ENCODE measurements around the gene TBL1XR1. TPM values are rescaled to one million over a fixed set of nuclear protein-coding genes. Genes with fewer than 3 reads are reported as not detected.
"Not testable (repeated sequence)": the region's sequence is repeated elsewhere in the genome, so short reads cannot be mapped to it uniquely, and the experiment has no call there.

Gene TBL1XR1
- total RNA-seq, 2 donors from 2014 or later = 119 to 162 TPM

DNA sequence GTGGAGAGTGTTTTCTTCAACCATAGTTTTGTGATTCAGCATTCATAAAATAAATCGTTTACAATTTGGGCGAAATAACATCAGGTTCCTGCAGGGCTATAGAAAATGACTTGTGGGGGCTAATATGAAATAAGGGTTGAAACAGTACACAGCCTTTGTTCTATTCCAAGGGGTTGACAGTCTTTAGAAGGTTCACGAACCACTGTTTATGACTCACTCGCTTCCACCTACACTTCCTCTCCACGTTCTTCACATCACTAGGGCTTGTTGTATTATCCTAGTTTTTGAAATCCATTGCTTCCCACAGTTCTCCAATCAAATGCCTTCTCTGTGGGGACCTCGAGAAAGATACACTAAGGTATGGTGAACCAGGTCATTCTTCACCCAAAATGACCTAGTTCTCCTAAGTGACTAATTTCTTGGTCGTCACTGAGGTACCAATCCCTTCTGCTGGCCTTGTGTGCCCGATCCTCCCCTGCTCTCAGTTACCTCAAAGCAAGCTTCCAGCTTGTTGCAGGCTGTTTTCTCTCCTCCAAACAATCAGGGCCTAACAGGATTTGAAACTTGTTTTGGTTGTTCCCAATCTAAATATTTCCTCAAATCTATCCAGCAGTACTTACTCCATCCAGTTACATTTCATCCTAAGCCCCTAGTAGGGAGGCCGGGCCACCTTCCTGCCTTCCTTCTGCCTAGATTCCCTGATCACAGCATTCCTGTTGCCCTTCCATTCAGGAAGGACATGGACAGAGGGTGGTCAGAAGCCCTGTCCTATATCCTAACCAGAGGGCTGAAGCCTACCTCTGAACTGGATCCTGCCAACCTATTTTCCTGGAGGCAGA, 23.1 kb upstream of the TBL1XR1 start:
- Mint-ChIP-seq H3K4me1 (ENCODE audit: low read depth in 2 of 2) (peaks cover 0 to 9% of the 10 kb centered on the region in 2 donors), H3K9me3 (no peaks in the 10 kb centered on the region), H3K36me3 (no peaks in the 10 kb centered on the region), H3K4me3 (no peak overlapping the region), H3K27me3 (no peaks in the 10 kb centered on the region), H3K27ac (peak overlapping the region in 1 of 2 donors; percentile 31)
- DNase-seq (ENCODE audit: low spot score) = no peak
- no peak for ATAC-seq

- no peak overlapping the region for H3K27ac Mint-ChIP-seq
- peaks cover 0 to 3% of the 10 kb centered on the region in 2 donors for H3K4me1 Mint-ChIP-seq (ENCODE audit: low read depth in 2 of 2)
- H3K9me3 Mint-ChIP-seq = no peaks in the 10 kb centered on the region
- ATAC-seq (no peak), DNase-seq (ENCODE audit: low spot score) (no peak)
- no peaks in the 10 kb centered on the region for H3K27me3 Mint-ChIP-seq
- H3K36me3 Mint-ChIP-seq = no peaks in the 10 kb centered on the region
- H3K4me3 Mint-ChIP-seq = no peak overlapping the region
These were observed 16.7 kb upstream of the TBL1XR1 start for GRCh38 chr3:177213801-177214535.

GRCh38 chr3:177212756-177213155, 15.5 kb upstream of the TBL1XR1 start:
- no peak for ATAC-seq
- Mint-ChIP-seq H3K27ac (peak overlapping the region in 1 of 2 donors; percentile 71), H3K27me3 (no peaks in the 10 kb centered on the region), H3K4me1 (ENCODE audit: low read depth in 2 of 2) (peaks cover 0 to 3% of the 10 kb centered on the region in 2 donors), H3K4me3 (no peak overlapping the region), H3K9me3 (no peaks in the 10 kb centered on the region), H3K36me3 (no peaks in the 10 kb centered on the region)
- no peak for DNase-seq (ENCODE audit: low spot score)

DNA sequence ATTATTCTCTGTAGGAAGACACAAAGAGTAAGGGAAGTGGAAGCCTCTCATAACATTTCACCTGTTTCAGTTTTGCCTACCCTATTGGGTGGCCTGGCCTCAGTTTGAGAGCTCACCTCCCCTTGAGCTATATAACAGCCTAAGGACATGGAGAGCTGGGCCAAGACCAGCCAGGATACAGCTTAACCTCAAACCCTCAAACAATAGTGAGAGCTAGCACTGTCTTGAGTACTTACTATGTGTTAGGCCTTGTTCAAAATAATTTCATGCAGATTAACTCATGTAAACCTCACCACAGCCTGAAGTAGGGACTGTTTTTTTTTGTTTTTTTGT, 15.0 kb upstream of the TBL1XR1 start:
- H3K4me1 Mint-ChIP-seq (ENCODE audit: low read depth in 2 of 2) = peaks cover 0 to 3% of the 10 kb centered on the region in 2 donors
- DNase-seq (ENCODE audit: low spot score) (no peak), ATAC-seq (peak in 1 of 2 donors; percentile 57)
- H3K9me3 Mint-ChIP-seq = no peaks in the 10 kb centered on the region
- H3K4me3 Mint-ChIP-seq = no peak overlapping the region
- H3K36me3 Mint-ChIP-seq = no peaks in the 10 kb centered on the region
- peak overlapping the region in 1 of 2 donors; percentile 71 for H3K27ac Mint-ChIP-seq
- no peaks in the 10 kb centered on the region for H3K27me3 Mint-ChIP-seq

DNA sequence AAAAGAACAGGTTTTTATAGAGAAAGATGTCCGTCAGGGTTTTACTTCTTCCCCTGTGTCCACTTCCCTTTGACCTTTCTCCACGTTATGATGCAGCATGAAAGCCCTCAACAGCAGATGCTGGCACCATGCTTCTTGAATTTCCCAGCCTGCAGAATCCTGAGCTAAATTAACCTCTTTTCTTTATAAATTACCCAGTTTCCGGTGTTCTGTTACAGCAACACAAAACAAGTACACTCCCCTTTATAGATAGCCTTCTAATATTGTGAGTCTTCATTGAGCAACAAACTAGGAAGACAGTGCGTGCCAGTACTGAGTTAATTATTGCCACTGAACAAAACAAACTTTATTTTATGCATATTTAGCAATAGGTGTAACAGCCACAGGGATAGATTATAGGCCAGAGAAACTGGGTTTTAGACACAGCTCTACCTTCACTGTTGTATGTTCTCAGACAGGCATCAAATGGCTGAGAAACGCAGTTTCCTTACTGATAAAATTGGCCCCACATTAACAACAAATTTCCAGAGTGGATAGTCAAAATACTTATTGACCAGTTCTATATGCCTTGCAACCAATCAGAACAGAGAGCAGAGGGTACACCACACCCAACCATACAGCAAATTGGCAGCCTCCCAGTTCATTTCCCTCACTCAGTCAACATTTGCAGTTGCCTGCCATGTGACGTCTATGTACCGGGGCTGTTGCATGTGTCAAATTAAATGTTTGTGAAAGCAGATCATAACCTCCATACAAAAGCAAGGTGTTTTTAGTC, 14.4 kb upstream of the TBL1XR1 start:
- peaks cover 3 to 7% of the 10 kb centered on the region in 2 donors for H3K4me1 Mint-ChIP-seq (ENCODE audit: low read depth in 2 of 2)
- no peaks in the 10 kb centered on the region for H3K36me3 Mint-ChIP-seq
- H3K27me3 Mint-ChIP-seq = no peaks in the 10 kb centered on the region
- ATAC-seq (no peak), DNase-seq (ENCODE audit: low spot score) (no peak)
- no peaks in the 10 kb centered on the region for H3K9me3 Mint-ChIP-seq
- no peak overlapping the region for H3K4me3 Mint-ChIP-seq
- H3K27ac Mint-ChIP-seq = no peak overlapping the region

DNA sequence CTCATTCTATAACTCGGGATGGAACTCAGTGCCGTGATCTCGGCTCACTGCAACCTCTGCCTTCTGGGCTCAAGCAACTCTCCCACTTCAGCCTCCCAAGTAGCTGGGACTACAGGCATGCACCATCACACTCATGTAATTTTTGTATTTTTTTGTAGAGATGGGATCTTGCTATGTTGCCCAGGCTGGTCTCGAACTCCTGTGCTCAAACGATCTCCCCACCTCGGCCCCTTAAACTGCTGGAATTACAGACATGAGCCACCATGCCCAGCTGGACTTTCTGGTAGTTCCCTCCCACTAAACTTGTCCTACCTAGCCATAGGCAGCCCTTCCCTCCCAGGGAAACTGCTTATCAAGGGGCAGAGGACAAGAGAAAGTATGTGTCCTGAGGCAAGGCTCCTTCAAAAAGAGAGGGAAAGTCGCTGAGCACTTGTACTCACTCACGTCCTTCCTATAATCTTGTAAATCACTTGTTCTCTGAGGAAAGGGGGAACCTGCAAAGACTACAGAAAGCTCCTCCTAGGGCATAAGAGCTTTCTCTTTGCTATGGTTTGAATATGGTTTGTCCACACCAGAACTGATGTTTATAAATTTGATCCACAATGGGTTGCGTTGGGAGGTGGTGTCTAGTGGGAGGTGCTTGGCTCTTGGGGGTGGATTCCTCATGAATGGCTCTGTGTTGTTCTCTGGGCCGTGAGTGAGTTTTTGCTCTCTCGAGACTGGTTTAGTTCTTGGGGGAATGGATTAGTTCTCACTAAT, 13.6 kb upstream of the TBL1XR1 start:
- ATAC-seq = no peak
- Mint-ChIP-seq H3K27me3 (no peaks in the 10 kb centered on the region), H3K4me1 (ENCODE audit: low read depth in 2 of 2) (peaks cover 10 to 12% of the 10 kb centered on the region in 2 donors), H3K27ac (no peak overlapping the region), H3K36me3 (no peaks in the 10 kb centered on the region), H3K4me3 (no peak overlapping the region), H3K9me3 (no peaks in the 10 kb centered on the region)
- DNase-seq (ENCODE audit: low spot score) = no peak

DNA sequence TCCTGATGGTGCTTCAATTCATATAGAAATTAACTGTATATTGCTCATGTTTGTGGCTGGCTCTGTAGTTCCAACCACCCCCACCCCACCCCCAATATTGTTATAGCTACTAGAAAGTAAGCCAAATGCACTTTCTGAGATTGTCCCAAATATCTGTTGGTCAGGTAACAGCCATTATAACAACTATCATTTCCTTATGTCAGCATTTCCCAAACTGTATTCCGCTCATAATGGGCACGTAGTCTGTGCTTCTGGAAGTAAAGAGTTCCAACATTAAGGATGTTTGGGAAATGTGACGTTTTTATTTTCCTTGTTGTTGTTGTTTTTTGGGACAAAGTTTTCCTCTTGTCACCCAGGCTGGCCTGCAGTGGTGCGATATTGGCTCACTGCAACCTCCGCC, 12.2 kb upstream of the TBL1XR1 start:
- Mint-ChIP-seq H3K9me3 (no peaks in the 10 kb centered on the region), H3K4me3 (no peak overlapping the region), H3K27ac (no peak overlapping the region), H3K4me1 (ENCODE audit: low read depth in 2 of 2) (peaks cover 12 to 15% of the 10 kb centered on the region in 2 donors), H3K36me3 (no peaks in the 10 kb centered on the region), H3K27me3 (no peaks in the 10 kb centered on the region)
- ATAC-seq = no peak
- no peak for DNase-seq (ENCODE audit: low spot score)

DNA sequence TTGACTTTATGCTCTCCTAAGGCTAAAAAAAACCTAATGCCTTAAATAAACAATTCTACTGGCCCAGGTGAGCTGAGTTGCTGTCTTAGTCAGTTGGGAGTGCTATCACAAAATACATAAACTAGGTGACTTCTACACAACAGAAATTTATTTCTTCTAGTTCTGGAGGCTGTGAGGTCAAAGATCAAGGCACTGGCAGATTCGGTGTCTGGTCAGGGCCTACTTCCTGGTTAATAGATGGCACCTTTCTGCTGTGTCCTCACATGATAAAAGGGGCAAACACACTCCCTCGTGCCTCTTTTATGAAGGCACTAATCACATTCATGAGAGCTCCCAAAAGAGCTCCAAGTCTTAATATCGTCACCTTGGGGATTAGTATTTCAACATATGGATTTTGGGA, 11.5 kb upstream of the TBL1XR1 start:
- Mint-ChIP-seq H3K36me3 (no peaks in the 10 kb centered on the region), H3K27me3 (no peaks in the 10 kb centered on the region), H3K4me1 (ENCODE audit: low read depth in 2 of 2) (peaks cover 12 to 15% of the 10 kb centered on the region in 2 donors), H3K9me3 (no peaks in the 10 kb centered on the region), H3K4me3 (no peak overlapping the region), H3K27ac (no peak overlapping the region)
- DNase-seq (ENCODE audit: low spot score) (no peak), ATAC-seq (no peak)

DNA sequence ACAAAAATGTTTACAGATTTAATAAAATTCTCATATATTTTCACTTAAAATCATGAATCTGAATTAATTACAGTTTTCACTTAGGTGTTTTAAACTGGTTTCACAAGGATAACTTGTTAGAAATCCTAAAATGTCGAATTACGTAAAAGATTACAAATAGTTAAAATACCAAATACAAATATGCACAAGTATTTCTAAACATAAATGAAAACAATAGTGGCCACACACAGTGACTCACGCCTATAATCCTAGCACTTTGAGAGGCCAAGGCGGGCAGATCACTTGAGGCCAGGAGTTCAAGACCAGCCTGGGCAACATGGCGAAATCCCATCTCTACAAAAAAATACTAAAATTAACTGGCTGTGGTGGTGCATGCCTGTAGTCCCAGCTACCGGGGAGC, 10.9 kb upstream of the TBL1XR1 start:
- Mint-ChIP-seq H3K27me3 (no peaks in the 10 kb centered on the region), H3K36me3 (no peaks in the 10 kb centered on the region), H3K4me1 (ENCODE audit: low read depth in 2 of 2) (peaks cover 12 to 15% of the 10 kb centered on the region in 2 donors), H3K27ac (no peak overlapping the region), H3K9me3 (no peaks in the 10 kb centered on the region), H3K4me3 (no peak overlapping the region)
- ATAC-seq (no peak), DNase-seq (ENCODE audit: low spot score) (no peak)

DNA sequence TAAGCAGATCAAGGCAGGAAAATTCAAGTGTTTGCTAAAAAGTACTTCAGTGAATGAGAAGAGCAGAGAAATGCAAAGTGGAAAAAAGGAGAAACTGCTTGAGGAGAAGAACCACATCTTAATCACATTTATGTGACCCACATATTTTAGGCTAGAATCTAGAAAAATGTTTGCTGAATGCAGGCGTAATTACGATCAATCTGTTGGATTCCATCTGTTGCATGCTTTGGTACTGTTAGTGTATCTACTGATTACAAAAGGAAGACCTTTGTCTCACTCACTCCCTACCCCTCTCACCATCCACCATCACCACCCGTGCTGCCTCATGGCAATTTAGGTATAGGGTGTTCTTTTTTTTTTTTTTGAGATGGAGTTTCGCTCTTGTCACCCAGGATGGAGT, 9.7 kb upstream of the TBL1XR1 start:
- ATAC-seq (no peak), DNase-seq (ENCODE audit: low spot score) (no peak)
- Mint-ChIP-seq H3K9me3 (no peaks in the 10 kb centered on the region), H3K27ac (peak overlapping the region in 1 of 2 donors; percentile 30), H3K27me3 (no peaks in the 10 kb centered on the region), H3K36me3 (no peaks in the 10 kb centered on the region), H3K4me3 (no peak overlapping the region), H3K4me1 (ENCODE audit: low read depth in 2 of 2) (peaks cover 18 to 26% of the 10 kb centered on the region in 2 donors)

DNA sequence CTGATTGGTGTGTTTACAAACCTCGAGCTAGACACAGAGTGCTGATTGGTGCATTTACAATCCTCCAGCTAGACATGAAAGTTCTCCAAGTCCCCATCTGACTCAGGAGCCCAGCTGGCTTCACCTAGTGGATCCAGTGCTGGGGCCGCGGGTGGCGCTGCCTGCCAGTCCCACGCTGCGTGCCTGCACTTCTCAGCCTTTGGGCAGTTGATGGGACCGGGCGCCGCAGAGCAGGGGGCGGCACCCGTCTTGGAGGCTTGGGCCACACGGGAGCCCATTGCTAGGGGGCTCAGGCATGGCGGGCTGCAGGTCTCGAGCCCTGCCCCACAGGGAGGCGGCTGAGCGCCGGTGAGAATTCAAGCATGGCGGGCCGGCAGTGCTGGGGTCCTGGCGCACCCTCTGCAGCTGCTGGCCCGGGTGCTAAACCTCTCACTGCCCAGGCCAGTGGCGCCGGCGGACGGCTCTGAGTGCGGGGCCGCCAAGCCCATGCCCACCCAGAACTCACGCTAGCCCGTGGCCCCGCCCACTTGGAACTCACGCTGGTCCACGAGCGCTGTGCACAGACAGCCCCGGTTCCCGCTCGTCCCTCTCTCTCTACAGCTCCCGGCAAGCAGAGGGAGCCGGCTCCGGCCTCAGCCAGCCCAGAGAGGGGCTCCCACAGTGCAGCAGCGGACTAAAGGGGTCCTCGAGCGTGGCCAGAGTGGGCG, 6.6 kb upstream of the TBL1XR1 start:
- DNase-seq (ENCODE audit: low spot score) (no peak), ATAC-seq (no peak)
- H3K27me3 Mint-ChIP-seq = no peaks in the 10 kb centered on the region

GRCh38 chr3:177203016-177203415, 5.7 kb upstream of the TBL1XR1 start:
- Mint-ChIP-seq H3K4me1 (ENCODE audit: low read depth in 2 of 2) (peaks cover 38 to 50% of the 10 kb centered on the region in 2 donors), H3K27ac (peak overlapping the region; percentile 78 to 82), H3K4me3 (peak overlapping the region; percentile 55)
- not testable (repeated sequence) for H3K36me3 Mint-ChIP-seq; DNase-seq (ENCODE audit: low spot score); ATAC-seq; H3K27me3 Mint-ChIP-seq; H3K9me3 Mint-ChIP-seq

More for the DNA sequence above, 6.6 kb upstream of the TBL1XR1 start:
- Mint-ChIP-seq H3K9me3 (no peaks in the 10 kb centered on the region), H3K36me3 (no peaks in the 10 kb centered on the region), H3K27ac (no peak overlapping the region), H3K4me3 (no peak overlapping the region), H3K4me1 (ENCODE audit: low read depth in 2 of 2) (peaks cover 31 to 42% of the 10 kb centered on the region in 2 donors)

Measured in natural killer cell treated with Interleukin-12 subunit alpha and Interleukin-12 subunit beta and Interleukin-15 and Interleukin-18, amount 100 ng/mL, for 72 hours (primary cell).